Measurements from ENCODE around the gene SCRN1. TPM values are rescaled to one million over a fixed set of nuclear protein-coding genes. Genes with fewer than 3 reads are reported as not detected.

SCRN1 gene
- total and polyA plus RNA-seq, 2 donors from 2014 or later: 22.2 to 85.6 TPM

GRCh38 chr7:29871787-29872398 is 117.7 kb downstream of the SCRN1 start:
- H3K27me3 ChIP-seq (ENCODE audit: control insufficient read depth, insufficient read depth, low read length): no peaks in the 10 kb centered on the region
- intact Hi-C loops (cut with DNase I): no loop called here
- FAIRE-seq (no peak), DNase-seq (no peak)
- H3K9me3 ChIP-seq (ENCODE audit: control insufficient read depth in 2 of 3, insufficient read depth in 1 of 3, low read length in 3 of 3): no peaks in the 10 kb centered on the region
- no peak overlapping the region for H3K4me3 ChIP-seq (ENCODE audit: low read length in 3 of 3)
- TF ChIP-seq, protein P1, sequence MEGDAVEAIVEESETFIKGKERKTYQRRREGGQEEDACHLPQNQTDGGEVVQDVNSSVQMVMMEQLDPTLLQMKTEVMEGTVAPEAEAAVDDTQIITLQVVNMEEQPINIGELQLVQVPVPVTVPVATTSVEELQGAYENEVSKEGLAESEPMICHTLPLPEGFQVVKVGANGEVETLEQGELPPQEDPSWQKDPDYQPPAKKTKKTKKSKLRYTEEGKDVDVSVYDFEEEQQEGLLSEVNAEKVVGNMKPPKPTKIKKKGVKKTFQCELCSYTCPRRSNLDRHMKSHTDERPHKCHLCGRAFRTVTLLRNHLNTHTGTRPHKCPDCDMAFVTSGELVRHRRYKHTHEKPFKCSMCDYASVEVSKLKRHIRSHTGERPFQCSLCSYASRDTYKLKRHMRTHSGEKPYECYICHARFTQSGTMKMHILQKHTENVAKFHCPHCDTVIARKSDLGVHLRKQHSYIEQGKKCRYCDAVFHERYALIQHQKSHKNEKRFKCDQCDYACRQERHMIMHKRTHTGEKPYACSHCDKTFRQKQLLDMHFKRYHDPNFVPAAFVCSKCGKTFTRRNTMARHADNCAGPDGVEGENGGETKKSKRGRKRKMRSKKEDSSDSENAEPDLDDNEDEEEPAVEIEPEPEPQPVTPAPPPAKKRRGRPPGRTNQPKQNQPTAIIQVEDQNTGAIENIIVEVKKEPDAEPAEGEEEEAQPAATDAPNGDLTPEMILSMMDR (IDR thresholded peaks at IDR 0.05; ENCODE audit: borderline replicate concordance, extremely low read depth, insufficient read depth): no peak
- H3K9ac ChIP-seq (ENCODE audit: low read length in 3 of 3): no peak overlapping the region
- H3K36me3 ChIP-seq (ENCODE audit: control insufficient read depth in 2 of 3, insufficient read depth in 3 of 3, low read length in 3 of 3): no peaks in the 10 kb centered on the region
- H3K4me1 ChIP-seq (ENCODE audit: control insufficient read depth in 2 of 3, insufficient read depth in 2 of 3, low read depth in 1 of 3, low read length in 3 of 3): no peaks in the 10 kb centered on the region
- H3K27ac ChIP-seq (ENCODE audit: low read depth in 2 of 2, low read length in 2 of 2): no peak overlapping the region

Other genes with a start within 250 kb of the SCRN1 start
- gene WIPF3, start 183.3 kb downstream of the SCRN1 start, total RNA-seq: 4.5 TPM
- gene WIPF3, start 183.3 kb downstream of the SCRN1 start, polyA plus RNA-seq (ENCODE audit: insufficient read depth, low read depth, low replicate concordance): 3.8 TPM
- gene FKBP14, start 36.9 kb upstream of the SCRN1 start, total RNA-seq: 15.4 TPM
- gene FKBP14, start 36.9 kb upstream of the SCRN1 start, polyA plus RNA-seq (ENCODE audit: insufficient read depth, low read depth, low replicate concordance): 3.2 TPM
- 8.5 TPM for gene PLEKHA8, start 38.6 kb upstream of the SCRN1 start, total RNA-seq
- gene PLEKHA8, start 38.6 kb upstream of the SCRN1 start, polyA plus RNA-seq (ENCODE audit: insufficient read depth, low read depth, low replicate concordance): 4.8 TPM
- gene MTURN, start 145.2 kb upstream of the SCRN1 start, total RNA-seq: 80.1 TPM
- 54.7 TPM for gene MTURN, start 145.2 kb upstream of the SCRN1 start, polyA plus RNA-seq (ENCODE audit: insufficient read depth, low read depth, low replicate concordance)

Measured in kidney (tissue), 14 donors.